Stimulated activated CD4-positive, alpha-beta T cell treated with anti-CD3 and anti-CD28 coated beads, TNF-alpha, amount 100 ng/mL, for 4 hours (primary cell): ENCODE measurements around the gene HPS4.
"Not testable (repeated sequence)": the region's sequence is repeated elsewhere in the genome, so short reads cannot be mapped to it uniquely, and the experiment has no call there.

Experiments
- DNase-seq, 3 experiments: peaks; one replicate each; pipeline ENCODE4 v3.0.0-alpha.2; 2020; ENCODE audit warnings: low read depth in 3 of 3

Gene HPS4

DNA sequence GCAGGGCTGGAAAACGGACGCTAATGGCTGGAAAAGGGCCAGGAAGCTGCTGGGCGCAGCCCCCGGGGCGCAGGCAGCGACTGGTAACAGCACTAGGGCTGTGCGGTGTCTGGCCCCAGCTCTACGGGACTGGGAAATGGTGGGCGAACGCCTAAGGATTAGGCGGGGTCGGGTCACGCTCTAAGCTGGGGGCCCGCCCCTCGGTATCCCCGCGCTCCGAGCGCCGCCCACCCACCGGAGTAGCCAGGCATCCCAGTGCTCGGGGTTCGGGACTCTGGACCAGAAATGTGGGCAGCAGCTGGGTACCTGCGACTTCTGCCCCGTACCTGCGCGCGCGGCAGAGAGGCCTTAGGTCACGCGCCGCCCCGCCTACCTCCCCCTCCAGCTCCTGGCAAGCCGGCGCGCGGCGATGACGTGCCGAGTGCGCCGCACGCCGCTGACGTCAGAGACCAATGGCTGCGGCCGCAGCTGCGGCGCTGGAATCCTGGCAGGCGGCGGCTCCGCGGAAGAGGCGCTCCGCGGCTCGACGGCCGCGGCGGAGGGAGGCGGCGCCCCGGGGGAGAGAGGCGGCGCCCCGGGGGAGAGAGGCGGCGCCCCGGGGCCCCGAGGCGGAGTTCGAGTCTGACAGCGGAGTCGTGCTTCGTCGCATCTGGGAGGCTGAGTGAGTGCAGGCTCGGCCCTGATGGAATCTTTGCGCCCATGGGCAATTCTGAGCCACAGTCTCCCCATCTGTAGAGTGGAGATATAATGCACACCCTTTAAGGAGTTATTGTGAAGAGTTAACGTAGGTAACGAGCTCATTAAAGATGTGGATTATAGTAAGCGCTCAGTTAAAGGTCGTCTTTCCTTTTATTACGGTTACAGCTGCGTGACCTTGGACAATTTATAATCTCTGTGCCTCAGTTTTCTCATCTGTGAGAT lies at the start of gene HPS4, which contains the start of gene SRRD:
Gene HPS4 (minus strand): TSS at position 345 of the 921 bp plus-strand sequence. CDS start 2,021 bp downstream, outside the sequence.
Gene SRRD (plus strand): TSS at position 439 of the 921 bp plus-strand sequence. CDS start 14 bp downstream, at position 453.
- DNase-seq, result peak; percentile 81 to 89 (median 88)

DNA sequence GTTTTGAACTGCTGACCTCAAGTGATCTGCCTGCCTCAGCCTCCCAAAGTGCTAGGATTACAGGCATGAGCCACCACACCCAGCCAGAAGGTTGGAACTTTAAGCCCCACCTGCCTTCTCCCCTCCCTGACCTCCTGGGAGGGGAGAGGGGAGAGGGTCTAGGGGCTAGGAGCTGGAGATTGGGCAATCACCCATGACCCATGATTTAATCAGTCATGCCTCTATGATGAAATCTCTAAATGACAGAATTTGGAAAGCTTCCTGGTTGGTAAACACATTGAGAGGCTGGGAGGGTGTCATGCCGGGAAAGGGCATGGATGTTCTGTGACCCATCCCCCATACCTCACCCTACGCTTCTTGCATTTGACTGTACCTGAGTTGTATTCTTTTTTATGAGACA lies 45.8 kb upstream of the HPS4 start:
- DNase-seq, result no peak

- not testable (repeated sequence) for DNase-seq
These were observed 44.9 kb upstream of the HPS4 start for GRCh38 chr22:26528518-26528917.

GRCh38 chr22:26527574-26528465 lies 44.2 kb upstream of the HPS4 start:
- no peak for DNase-seq

- no peak for DNase-seq
These were observed 43.6 kb upstream of the HPS4 start for GRCh38 chr22:26527167-26527566.

GRCh38 chr22:26525946-26526564 lies 42.5 kb upstream of the HPS4 start:
- DNase-seq, result no peak

DNA sequence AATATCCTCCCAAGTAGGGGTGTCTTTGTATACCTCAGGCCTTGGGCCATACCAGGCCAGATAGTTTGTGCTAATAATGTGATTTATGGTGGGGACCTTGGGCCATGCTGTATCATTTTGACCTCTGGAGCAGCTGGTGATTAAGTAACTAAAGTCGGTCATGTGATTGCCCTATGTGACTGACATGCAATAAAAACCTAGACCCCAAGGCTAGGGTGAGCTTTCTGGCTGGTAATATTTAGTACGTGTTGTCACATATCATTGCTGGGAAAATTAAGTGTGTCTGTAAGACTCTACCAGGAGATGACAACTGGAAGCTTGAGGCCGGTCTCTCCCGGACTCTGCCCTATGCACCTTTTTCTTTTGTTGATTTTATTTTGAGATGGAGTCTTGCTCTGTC lies 41.3 kb upstream of the HPS4 start:
- DNase-seq, result no peak

DNA sequence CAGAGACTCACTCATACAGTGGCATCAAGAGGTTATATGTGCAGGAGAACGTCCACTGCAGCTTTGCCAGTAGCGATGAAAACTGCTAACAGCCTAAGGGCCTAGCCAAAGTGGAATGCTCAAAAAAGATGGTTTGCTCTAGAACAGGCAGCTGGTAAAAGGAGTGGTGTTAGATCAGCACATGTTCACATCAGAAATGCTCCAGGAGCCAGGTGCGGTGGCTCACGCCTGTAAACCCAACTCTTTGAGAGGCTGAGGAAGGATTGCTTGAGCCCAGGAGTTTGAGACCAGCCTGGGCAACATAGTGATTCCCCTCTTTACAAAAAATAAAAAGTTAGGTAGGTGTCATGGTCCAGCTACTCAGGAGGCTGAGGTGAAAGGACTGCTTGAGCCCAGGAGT lies 39.0 kb upstream of the HPS4 start:
- DNase-seq, result no peak

DNA sequence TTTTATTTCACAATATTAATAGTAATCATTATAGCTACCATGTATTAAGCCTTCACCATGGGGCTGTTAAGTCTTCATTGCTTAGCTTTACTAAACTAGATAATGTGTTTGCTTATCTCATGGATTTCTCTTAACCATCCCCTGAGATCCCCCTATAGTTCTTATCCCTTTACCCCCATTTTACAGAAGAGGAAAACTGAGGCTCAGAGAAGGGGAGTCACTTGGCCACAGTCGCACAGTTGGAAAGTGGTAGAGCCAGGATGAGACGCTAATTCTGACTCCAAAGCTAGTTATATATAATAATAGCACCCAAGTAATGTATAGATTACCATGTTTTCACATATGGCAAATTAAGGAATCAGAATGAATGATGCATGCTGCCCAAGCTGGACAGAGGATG lies 38.4 kb upstream of the HPS4 start:
- DNase-seq, result no peak

DNA sequence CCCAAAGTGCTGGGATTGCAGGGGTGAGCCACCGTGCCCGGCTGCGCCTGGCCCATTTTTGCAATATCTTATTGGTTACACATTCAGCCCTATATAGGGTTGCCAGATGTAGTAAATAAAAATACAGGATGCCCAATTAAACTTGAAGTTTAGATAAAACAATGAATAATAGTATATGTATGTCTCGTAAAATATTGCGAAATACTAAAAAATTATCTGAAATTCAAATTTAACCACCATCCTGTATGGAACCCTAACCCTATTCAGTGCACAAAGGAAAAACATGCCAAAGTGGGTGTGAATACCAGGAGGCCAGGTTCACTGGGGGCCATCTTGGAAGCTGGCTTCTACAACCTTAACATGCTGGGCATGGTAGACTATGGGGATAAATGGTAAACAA lies 33.8 kb upstream of the HPS4 start:
- no peak for DNase-seq

DNA sequence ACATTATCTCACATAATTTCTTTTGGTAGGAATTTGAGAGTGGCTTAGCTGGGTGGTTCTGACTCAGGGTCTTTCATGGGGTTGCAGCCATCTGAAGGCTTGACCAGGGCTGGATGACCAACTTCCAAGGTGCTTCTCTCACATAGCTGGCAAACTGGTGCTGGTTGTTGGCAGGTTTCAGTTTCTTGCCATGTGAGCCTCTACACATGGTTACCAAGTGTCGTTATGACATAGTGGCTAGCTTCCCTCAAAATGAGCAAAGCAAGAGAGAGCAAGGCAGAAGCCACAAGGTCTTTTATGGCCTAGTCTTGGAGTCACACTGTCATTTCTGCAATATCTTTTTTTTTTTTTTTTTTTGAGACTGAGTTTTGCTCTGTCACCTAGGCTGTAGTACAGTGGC lies 32.9 kb upstream of the HPS4 start:
- no peak for DNase-seq

DNA sequence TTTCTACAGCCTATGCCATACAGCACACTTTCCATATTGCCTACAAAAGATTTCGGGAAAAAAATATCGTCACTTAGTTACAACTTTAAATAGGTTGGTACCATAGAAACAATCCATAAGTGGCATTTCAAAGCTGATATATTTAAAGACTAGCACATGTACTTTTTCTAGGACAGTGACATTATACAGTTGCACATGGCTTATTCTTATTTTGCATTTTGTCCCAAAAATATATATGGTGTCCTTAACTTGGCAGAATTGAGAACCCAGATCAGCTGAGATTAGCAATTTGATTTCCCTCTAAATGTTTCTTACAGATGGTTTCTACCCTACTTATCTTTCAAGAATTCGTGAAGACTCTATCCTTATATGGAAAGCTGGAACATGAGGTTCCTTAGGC lies 32.3 kb upstream of the HPS4 start:
- DNase-seq, result no peak

DNA sequence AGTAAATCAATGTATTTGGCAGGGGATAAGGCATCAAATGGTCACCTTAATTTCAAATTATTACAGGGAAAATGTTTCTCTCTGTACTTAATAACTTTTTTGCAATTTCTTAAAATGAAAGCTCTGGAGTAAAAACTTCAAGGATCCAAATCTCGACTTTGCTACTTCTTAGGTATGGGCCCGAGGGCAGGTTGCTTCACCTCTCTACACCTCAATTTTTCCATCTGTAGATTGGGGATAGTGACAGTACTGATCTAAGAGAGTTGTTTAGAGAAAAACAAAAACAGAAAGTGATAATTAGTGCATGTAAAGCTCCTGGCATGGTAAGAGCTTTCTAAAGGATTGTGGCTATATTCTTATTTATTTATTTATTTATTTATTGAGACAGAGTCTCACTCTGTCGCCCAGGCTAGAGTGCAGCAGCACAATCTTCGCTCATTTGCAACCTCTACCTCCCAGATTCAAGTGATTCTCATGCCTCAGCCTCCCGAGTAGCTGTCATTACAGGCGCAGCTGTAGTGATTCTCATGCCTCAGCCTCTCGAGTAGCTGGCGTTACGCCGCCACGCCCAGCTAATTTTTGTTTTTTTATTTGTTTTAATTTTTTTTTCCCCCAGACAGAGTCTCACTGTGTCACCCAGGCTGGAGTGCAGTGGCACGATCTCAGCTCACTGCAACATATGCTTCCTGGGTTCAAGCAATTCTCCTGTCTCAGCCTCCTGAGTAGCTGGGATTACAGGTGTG lies 31.0 kb upstream of the HPS4 start:
- DNase-seq, result no peak

DNA sequence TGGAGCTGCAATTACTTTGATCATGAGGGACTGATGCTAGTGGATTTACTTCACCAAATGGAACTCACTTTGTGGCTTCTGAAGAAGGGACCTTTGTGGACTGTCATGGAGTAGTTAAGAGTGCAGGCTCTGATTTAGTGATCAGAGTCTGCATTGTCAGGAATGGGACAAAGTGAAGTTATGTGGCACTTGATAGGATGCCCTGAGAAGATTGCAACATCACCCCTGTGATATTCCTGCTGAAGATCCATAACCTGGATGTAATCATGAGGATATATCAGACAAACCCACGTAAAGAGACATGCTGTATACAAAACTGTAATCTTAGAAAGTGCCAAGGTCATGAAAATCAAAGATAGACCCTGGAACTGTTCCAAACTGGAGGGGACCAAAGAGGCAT lies 30.3 kb upstream of the HPS4 start:
- no peak for DNase-seq

GRCh38 chr22:26512149-26512793 lies 28.7 kb upstream of the HPS4 start, which contains the start of gene TFIP11:
Gene TFIP11, minus strand, starts transcription at chr22:26512473. Its CDS starts 2,201 bp downstream, at chr22:26510272.
- peak; percentile 81 to 85 (median 82) for DNase-seq

DNA sequence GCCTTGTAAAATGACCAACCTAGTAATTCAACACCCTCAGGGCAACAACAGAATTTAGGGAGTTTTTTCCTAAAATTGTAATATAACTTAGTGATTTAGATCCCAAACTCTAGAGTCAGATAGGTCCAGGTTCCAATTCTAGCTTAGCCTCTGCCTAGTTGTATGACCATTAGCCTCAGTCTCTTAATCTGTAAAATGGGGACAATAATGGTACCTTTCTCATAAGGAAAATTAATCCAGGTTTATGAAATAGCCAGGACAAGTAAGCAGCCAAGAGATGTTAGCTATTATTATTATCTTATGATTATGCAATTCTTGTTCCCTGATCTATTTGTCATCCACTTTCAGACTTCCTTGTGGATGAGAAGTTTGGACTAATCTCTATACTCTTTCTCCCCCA lies 24.6 kb upstream of the HPS4 start:
- DNase-seq, result no peak

GRCh38 chr22:26503758-26504157 lies 20.2 kb upstream of the HPS4 start:
- no peak for DNase-seq

DNA sequence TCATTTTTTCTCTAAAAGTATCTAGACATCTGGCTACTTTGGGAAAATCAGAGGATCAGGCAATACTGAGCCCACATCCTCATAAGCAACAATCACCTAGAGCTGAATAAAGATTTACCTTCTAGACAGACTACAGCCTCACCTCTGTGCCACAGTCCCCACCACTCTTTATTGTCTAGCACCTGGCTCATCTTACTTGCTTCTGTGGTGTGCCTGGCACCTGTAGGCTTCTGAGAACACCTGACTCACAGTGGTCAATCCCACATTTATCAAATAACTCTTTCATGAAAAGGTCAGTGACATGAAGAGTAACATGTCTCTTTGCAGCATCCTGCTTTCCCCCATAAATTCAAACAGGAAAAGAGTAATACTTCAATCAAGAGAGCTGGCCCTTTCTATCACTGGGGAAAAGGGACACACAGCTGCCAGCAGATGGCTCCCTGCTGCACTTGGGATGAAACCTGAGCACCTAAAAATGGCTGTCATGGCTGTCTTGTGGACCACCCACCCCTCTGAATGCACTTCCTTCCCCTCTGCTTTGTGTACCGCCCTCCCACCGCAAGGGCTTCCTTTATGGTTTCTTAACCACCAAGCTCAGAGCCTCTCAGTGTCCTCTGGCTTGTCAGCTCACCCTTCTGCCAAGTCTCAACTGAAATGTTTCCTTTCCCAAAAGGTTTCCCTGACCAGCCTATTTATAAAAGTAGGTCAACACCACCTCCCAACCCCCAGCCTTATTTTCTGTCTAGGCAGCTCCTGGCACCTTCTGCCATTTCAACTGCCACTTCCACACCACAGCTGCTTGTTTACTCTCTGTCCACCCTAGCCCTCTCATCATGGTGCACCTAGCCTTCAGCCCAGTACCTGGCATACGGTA lies 19.3 kb upstream of the HPS4 start:
- DNase-seq, result peak in 1 of 3 experiments; percentile 15

DNA sequence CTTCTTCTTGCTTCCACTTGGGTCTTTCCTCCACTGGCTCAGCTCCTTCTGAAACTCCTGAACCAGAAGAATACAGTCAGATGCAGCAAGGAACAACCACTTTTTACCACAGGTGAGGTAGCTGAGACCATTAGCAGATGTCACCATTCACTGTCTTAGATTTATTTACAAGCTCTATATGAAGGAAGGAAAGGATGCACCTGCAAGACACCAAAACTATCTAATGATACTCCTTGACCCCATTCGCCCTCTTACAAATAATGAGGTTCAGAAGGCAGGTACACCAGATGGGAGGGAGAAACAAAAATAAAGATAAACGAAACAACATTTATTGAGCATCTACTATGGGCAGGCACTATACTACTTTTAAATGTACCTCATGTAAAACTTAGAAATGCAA lies 18.4 kb upstream of the HPS4 start:
- DNase-seq, result no peak
